ENCODE results near the gene DNA2.

Gene DNA2

GRCh38 chr10:68428396-68429104, 43.2 kb downstream of the DNA2 start:
- H3K4me3 ChIP-seq (ENCODE audit: control insufficient read depth in 1 of 7, extremely low read depth in 1 of 7, insufficient read depth in 4 of 7, low read depth in 2 of 7, low read length in 6 of 7) = no peak overlapping the region
- POLR2A ChIA-PET = interaction anchor here (0.6 to 1.0 kb wide), 3 partner anchors 12 to 666 kb away, joined by 3 read pairs; no protein-coding TSS in a partner anchor
- 100% methylated on average over 3 of the region's 5 CpGs for WGBS (ENCODE audit: insufficient coverage)
- no peak for DNase-seq
- H3K4me1 ChIP-seq (ENCODE audit: control extremely low read depth in 1 of 4, control insufficient read depth in 4 of 4, insufficient read depth in 4 of 4, low read length in 3 of 4) = peaks cover 0 to 1% (median 0%) of the 10 kb centered on the region in 4 experiments
- peaks cover 3 to 34% (median 10%) of the 10 kb centered on the region in 4 experiments for H3K36me3 ChIP-seq (ENCODE audit: control insufficient read depth in 4 of 4, insufficient read depth in 4 of 4, low read length in 3 of 4)
- H3K27ac ChIP-seq (ENCODE audit: insufficient read depth in 1 of 2, low read depth in 1 of 2, low read length in 2 of 2, poor library complexity in 1 of 2, severe bottlenecking in 2 of 2) = no peak overlapping the region
- CTCF ChIA-PET = interaction anchor here (0.6 kb wide), 1 partner anchor 505 kb away, joined by 3 read pairs; no protein-coding TSS in a partner anchor
- no peaks in the 10 kb centered on the region for H3K9me3 ChIP-seq (ENCODE audit: control extremely low read depth in 1 of 5, control insufficient read depth in 4 of 5, insufficient read depth in 2 of 5, low read depth in 1 of 5, low read length in 4 of 5)
- H3K27me3 ChIP-seq (replicated peaks in 2 of 5; ENCODE audit: control insufficient read depth in 4 of 5, insufficient read depth in 5 of 5, low read length in 4 of 5) = no peaks in the 10 kb centered on the region

GRCh38 chr10:68424454-68425014, 47.2 kb downstream of the DNA2 start:
- Histone ChIP-seq H3K9me3 (ENCODE audit: control extremely low read depth in 1 of 5, control insufficient read depth in 4 of 5, insufficient read depth in 2 of 5, low read depth in 1 of 5, low read length in 4 of 5) (no peaks in the 10 kb centered on the region), H3K27ac (ENCODE audit: insufficient read depth in 1 of 2, low read depth in 1 of 2, low read length in 2 of 2, poor library complexity in 1 of 2, severe bottlenecking in 2 of 2) (no peak overlapping the region), H3K4me1 (ENCODE audit: control extremely low read depth in 1 of 4, control insufficient read depth in 4 of 4, insufficient read depth in 4 of 4, low read length in 3 of 4) (peaks cover 0 to 5% (median 0%) of the 10 kb centered on the region in 4 experiments), H3K4me3 (ENCODE audit: control insufficient read depth in 1 of 7, extremely low read depth in 1 of 7, insufficient read depth in 4 of 7, low read depth in 2 of 7, low read length in 6 of 7) (no peak overlapping the region), H3K36me3 (ENCODE audit: control insufficient read depth in 4 of 4, insufficient read depth in 4 of 4, low read length in 3 of 4) (peaks cover 3 to 48% (median 10%) of the 10 kb centered on the region in 4 experiments), H3K27me3 (replicated peaks in 2 of 5; ENCODE audit: control insufficient read depth in 4 of 5, insufficient read depth in 5 of 5, low read length in 4 of 5) (no peaks in the 10 kb centered on the region)
- no peak for DNase-seq
- ChIA-PET CTCF (no interaction called here), POLR2A (no interaction called here)
- 98% methylated on average over 19 of the region's 20 CpGs for WGBS (ENCODE audit: insufficient coverage)

- H3K9me3 ChIP-seq (ENCODE audit: control extremely low read depth in 1 of 5, control insufficient read depth in 4 of 5, insufficient read depth in 2 of 5, low read depth in 1 of 5, low read length in 4 of 5) = no peaks in the 10 kb centered on the region
- H3K27me3 ChIP-seq (replicated peaks in 2 of 5; ENCODE audit: control insufficient read depth in 4 of 5, insufficient read depth in 5 of 5, low read length in 4 of 5) = no peaks in the 10 kb centered on the region
- CTCF ChIA-PET = interaction anchor here (1.5 kb wide), 1 partner anchor 11 kb away, joined by 3 read pairs; no protein-coding TSS in a partner anchor
- POLR2A ChIA-PET = no interaction called here
- H3K4me1 ChIP-seq (ENCODE audit: control extremely low read depth in 1 of 4, control insufficient read depth in 4 of 4, insufficient read depth in 4 of 4, low read length in 3 of 4) = peaks cover 0 to 5% (median 0%) of the 10 kb centered on the region in 4 experiments
- 89% methylated on average over 4 of the region's 5 CpGs for WGBS (ENCODE audit: insufficient coverage)
- no peak for DNase-seq
- no peak overlapping the region for H3K4me3 ChIP-seq (ENCODE audit: control insufficient read depth in 1 of 7, extremely low read depth in 1 of 7, insufficient read depth in 4 of 7, low read depth in 2 of 7, low read length in 6 of 7)
- H3K27ac ChIP-seq (ENCODE audit: insufficient read depth in 1 of 2, low read depth in 1 of 2, low read length in 2 of 2, poor library complexity in 1 of 2, severe bottlenecking in 2 of 2) = no peak overlapping the region
- peaks cover under 1 to 55% (median 9%) of the 10 kb centered on the region in 4 experiments for H3K36me3 ChIP-seq (ENCODE audit: control insufficient read depth in 4 of 4, insufficient read depth in 4 of 4, low read length in 3 of 4)
These were observed 48.3 kb downstream of the DNA2 start for GRCh38 chr10:68423522-68423921.

GRCh38 chr10:68419376-68419775, 52.4 kb downstream of the DNA2 start:
- POLR2A ChIA-PET = no interaction called here
- Histone ChIP-seq H3K27ac (ENCODE audit: insufficient read depth in 1 of 2, low read depth in 1 of 2, low read length in 2 of 2, poor library complexity in 1 of 2, severe bottlenecking in 2 of 2) (no peak overlapping the region), H3K4me3 (ENCODE audit: control insufficient read depth in 1 of 7, extremely low read depth in 1 of 7, insufficient read depth in 4 of 7, low read depth in 2 of 7, low read length in 6 of 7) (no peak overlapping the region), H3K4me1 (ENCODE audit: control extremely low read depth in 1 of 4, control insufficient read depth in 4 of 4, insufficient read depth in 4 of 4, low read length in 3 of 4) (peaks cover 0 to 5% (median 0%) of the 10 kb centered on the region in 4 experiments), H3K9me3 (ENCODE audit: control extremely low read depth in 1 of 5, control insufficient read depth in 4 of 5, insufficient read depth in 2 of 5, low read depth in 1 of 5, low read length in 4 of 5) (no peaks in the 10 kb centered on the region), H3K36me3 (ENCODE audit: control insufficient read depth in 4 of 4, insufficient read depth in 4 of 4, low read length in 3 of 4) (peaks cover 3 to 63% (median 12%) of the 10 kb centered on the region in 4 experiments), H3K27me3 (replicated peaks in 2 of 5; ENCODE audit: control insufficient read depth in 4 of 5, insufficient read depth in 5 of 5, low read length in 4 of 5) (no peaks in the 10 kb centered on the region)
- WGBS (ENCODE audit: insufficient coverage) = 100% methylated on average over 2 of the region's 3 CpGs
- CTCF ChIA-PET = no interaction called here
- no peak for DNase-seq

GRCh38 chr10:68408898-68409518, 62.8 kb downstream of the DNA2 start:
- ChIA-PET POLR2A (no interaction called here), CTCF (interaction anchor here (0.7 kb wide), 1 partner anchor 23 kb away, joined by 3 read pairs; no protein-coding TSS in a partner anchor)
- 100% methylated on average over 2 of the region's 2 CpGs for WGBS (ENCODE audit: insufficient coverage)
- no peak for DNase-seq
- peaks cover 0 to 12% (median 10%) of the 10 kb centered on the region in 4 experiments for H3K4me1 ChIP-seq (ENCODE audit: control extremely low read depth in 1 of 4, control insufficient read depth in 4 of 4, insufficient read depth in 4 of 4, low read length in 3 of 4)
- no peak overlapping the region for H3K4me3 ChIP-seq (ENCODE audit: control insufficient read depth in 1 of 7, extremely low read depth in 1 of 7, insufficient read depth in 4 of 7, low read depth in 2 of 7, low read length in 6 of 7)
- no peaks in the 10 kb centered on the region for H3K9me3 ChIP-seq (ENCODE audit: control extremely low read depth in 1 of 5, control insufficient read depth in 4 of 5, insufficient read depth in 2 of 5, low read depth in 1 of 5, low read length in 4 of 5)
- peaks cover 0 to 8% (median 0%) of the 10 kb centered on the region in 4 experiments for H3K36me3 ChIP-seq (ENCODE audit: control insufficient read depth in 4 of 4, insufficient read depth in 4 of 4, low read length in 3 of 4)
- no peak overlapping the region for H3K27ac ChIP-seq (ENCODE audit: insufficient read depth in 1 of 2, low read depth in 1 of 2, low read length in 2 of 2, poor library complexity in 1 of 2, severe bottlenecking in 2 of 2)
- no peaks in the 10 kb centered on the region for H3K27me3 ChIP-seq (replicated peaks in 2 of 5; ENCODE audit: control insufficient read depth in 4 of 5, insufficient read depth in 5 of 5, low read length in 4 of 5)

- POLR2A ChIA-PET = no interaction called here
- H3K36me3 ChIP-seq (ENCODE audit: control insufficient read depth in 4 of 4, insufficient read depth in 4 of 4, low read length in 3 of 4) = peaks cover 0 to 3% (median 2%) of the 10 kb centered on the region in 4 experiments
- peak; percentile 76 to 89 (median 83) for DNase-seq
- under 1% methylated on average over 54 of the region's 79 CpGs for WGBS (ENCODE audit: insufficient coverage)
- H3K4me1 ChIP-seq (ENCODE audit: control extremely low read depth in 1 of 4, control insufficient read depth in 4 of 4, insufficient read depth in 4 of 4, low read length in 3 of 4) = peaks cover 0 to 12% (median 10%) of the 10 kb centered on the region in 4 experiments
- H3K4me3 ChIP-seq (ENCODE audit: control insufficient read depth in 1 of 7, extremely low read depth in 1 of 7, insufficient read depth in 4 of 7, low read depth in 2 of 7, low read length in 6 of 7) = peak within 1 kb of the TSS; percentile 81 to 97 (median 91)
- H3K9me3 ChIP-seq (ENCODE audit: control extremely low read depth in 1 of 5, control insufficient read depth in 4 of 5, insufficient read depth in 2 of 5, low read depth in 1 of 5, low read length in 4 of 5) = no peaks in the 10 kb centered on the region
- H3K27me3 ChIP-seq (replicated peaks in 2 of 5; ENCODE audit: control insufficient read depth in 4 of 5, insufficient read depth in 5 of 5, low read length in 4 of 5) = no peaks in the 10 kb centered on the region
- peak within 1 kb of the TSS; percentile 84 to 95 for H3K27ac ChIP-seq (ENCODE audit: insufficient read depth in 1 of 2, low read depth in 1 of 2, low read length in 2 of 2, poor library complexity in 1 of 2, severe bottlenecking in 2 of 2)
- CTCF ChIA-PET = interaction anchor here (0.6 to 1.8 kb wide), 4 partner anchors 9 to 637 kb away, joined by 3 to 7 read pairs (median 4); no protein-coding TSS in a partner anchor
These were observed 64.8 kb downstream of the DNA2 start, which contains the start of gene RUFY2 for GRCh38 chr10:68406815-68407548. Gene RUFY2, minus strand, starts transcription at chr10:68407277. Its CDS starts 88 bp downstream, at chr10:68407189.
